Osteocyte (in vitro differentiated cells): Measurements from ENCODE around the gene DTHD1. TPM values are rescaled to one million over a fixed set of nuclear protein-coding genes. Genes with fewer than 3 reads are reported as not detected.

ENCODE experiments used
- DNase-seq: peaks from one replicate; pipeline ENCODE4 v3.0.0; 2021; ENCODE audit warnings: mixed read lengths; ENCODE audit not compliant: unreplicated experiment; ENCODE audit errors: extremely low spot score
- H3K27ac Mint-ChIP-seq: one replicate; pipeline ENCODE4 v1.8.0; 2021; ENCODE audit warnings: mild to moderate bottlenecking, mixed read lengths; ENCODE audit not compliant: unreplicated experiment
- H3K27me3 Mint-ChIP-seq: one replicate; pipeline ENCODE4 v1.8.0; 2021; ENCODE audit warnings: mixed read lengths; ENCODE audit not compliant: unreplicated experiment
- H3K36me3 Mint-ChIP-seq: one replicate; pipeline ENCODE4 v1.8.0; 2021; ENCODE audit warnings: mixed read lengths; ENCODE audit not compliant: unreplicated experiment
- H3K4me1 Mint-ChIP-seq: one replicate; pipeline ENCODE4 v1.8.0; 2021; ENCODE audit warnings: mixed read lengths; ENCODE audit not compliant: unreplicated experiment
- H3K4me3 Mint-ChIP-seq: one replicate; pipeline ENCODE4 v1.8.0; 2021; ENCODE audit warnings: mild to moderate bottlenecking, moderate library complexity, mixed read lengths; ENCODE audit not compliant: unreplicated experiment
- H3K9me3 Mint-ChIP-seq: one replicate; pipeline ENCODE4 v1.8.0; 2021; ENCODE audit warnings: mixed read lengths; ENCODE audit not compliant: unreplicated experiment
- CTCF ChIP-seq: fragments of 200-600 bp; sonication (generic); IDR thresholded peaks from 2 replicates; pipeline ENCODE4 v1.5.0; 2021; ENCODE audit warnings: antibody characterized with exemption, mild to moderate bottlenecking, moderate library complexity
- total RNA-seq: library from RNA; stranded (reverse); gene quantifications from 2 replicates; pipeline ENCODE4 v1.2.1, GENCODE V29; 2021

Gene DTHD1
- total RNA-seq, 1 donor from 2014 or later: not detected

DNA sequence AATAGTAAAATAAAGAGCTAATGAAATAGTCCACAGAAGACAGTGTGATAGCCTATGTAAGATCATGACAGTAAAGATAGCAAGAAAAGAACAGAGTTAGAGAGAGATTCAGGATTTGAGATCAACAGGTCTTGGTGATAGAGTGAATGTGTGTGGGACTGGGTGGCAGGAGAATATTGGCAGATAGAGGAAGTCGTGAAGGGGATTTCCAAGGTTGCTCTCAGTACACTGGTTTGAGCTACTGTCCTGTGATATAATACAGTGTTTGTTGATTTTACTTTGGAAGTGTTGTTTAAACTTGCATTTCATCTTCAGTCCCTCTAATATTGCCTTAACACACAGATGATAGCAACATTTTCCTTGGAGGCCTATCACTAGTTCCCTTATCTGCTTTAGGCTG lies 44.1 kb downstream of the DTHD1 start:
- Mint-ChIP-seq H3K36me3 (no peaks in the 10 kb centered on the region), H3K9me3 (no peaks in the 10 kb centered on the region), H3K27me3 (no peaks in the 10 kb centered on the region), H3K4me3 (no peak overlapping the region), H3K27ac (no peak overlapping the region), H3K4me1 (peaks cover 5% of the 10 kb centered on the region)
- no peak for TF ChIP-seq CTCF
- DNase-seq: no peak

GRCh38 chr4:36325926-36326325 lies 44.5 kb downstream of the DTHD1 start:
- Mint-ChIP-seq H3K27me3 (no peaks in the 10 kb centered on the region), H3K9me3 (no peaks in the 10 kb centered on the region), H3K27ac (no peak overlapping the region), H3K4me3 (no peak overlapping the region), H3K4me1 (peaks cover 5% of the 10 kb centered on the region), H3K36me3 (no peaks in the 10 kb centered on the region)
- no peak for DNase-seq
- TF ChIP-seq CTCF: no peak

DNA sequence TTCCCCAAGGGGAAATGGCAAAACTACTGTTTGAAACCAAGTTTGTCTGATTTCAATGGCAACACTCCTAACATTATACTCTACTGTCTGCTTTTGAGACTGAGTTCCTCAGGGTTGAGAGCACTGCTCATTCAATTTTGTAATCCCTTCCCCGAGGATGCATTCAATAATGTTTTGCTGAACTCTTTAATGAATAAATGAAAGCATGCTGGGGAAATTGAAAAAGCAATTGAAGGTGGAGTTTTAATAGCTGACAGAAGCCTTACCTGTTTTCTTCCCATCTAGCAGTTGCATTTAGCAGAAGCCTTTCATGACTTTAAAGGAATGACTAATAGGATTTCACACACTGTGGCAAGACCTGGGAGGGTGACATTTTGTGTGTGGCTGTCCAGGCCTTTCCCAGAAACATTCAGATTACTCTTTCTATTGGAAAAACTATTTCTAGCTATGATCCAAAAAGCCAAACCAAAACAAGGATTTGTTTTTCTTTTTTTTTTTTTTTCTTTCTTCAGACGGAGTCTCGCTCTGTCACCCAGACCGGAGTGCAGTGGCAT lies 45.1 kb downstream of the DTHD1 start:
- H3K9me3 Mint-ChIP-seq: no peaks in the 10 kb centered on the region

DNA sequence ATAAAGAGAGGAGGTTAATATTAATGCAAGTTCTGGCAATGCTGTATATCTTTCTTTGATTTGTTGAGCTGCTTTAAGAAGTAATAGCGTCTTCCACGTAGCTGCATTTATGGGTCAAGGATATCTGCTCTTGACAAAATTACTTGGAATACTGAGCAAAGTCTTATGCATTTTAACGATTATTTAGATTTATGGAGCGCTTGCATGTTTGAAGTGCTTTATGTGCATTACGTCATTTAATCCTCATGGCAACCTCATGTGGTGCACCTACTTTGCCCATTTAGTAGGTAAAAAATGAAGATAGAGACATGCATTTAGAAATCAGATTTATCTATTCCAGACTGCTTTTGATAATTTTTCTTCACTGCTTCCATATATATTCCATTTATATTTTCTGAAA lies 46.0 kb downstream of the DTHD1 start:
- Mint-ChIP-seq H3K36me3 (no peaks in the 10 kb centered on the region), H3K4me1 (peaks cover 5% of the 10 kb centered on the region), H3K9me3 (no peaks in the 10 kb centered on the region), H3K27ac (no peak overlapping the region), H3K4me3 (no peak overlapping the region), H3K27me3 (no peaks in the 10 kb centered on the region)
- no peak for DNase-seq
- TF ChIP-seq CTCF: no peak

More for the DNA sequence above, 45.1 kb downstream of the DTHD1 start:
- no peak for DNase-seq
- H3K4me3 Mint-ChIP-seq: no peak overlapping the region
- no peaks in the 10 kb centered on the region for H3K27me3 Mint-ChIP-seq
- no peaks in the 10 kb centered on the region for H3K36me3 Mint-ChIP-seq
- TF ChIP-seq CTCF: no peak
- H3K4me1 Mint-ChIP-seq: peaks cover 5% of the 10 kb centered on the region
- no peak overlapping the region for H3K27ac Mint-ChIP-seq

- Mint-ChIP-seq H3K27me3 (no peaks in the 10 kb centered on the region), H3K9me3 (no peaks in the 10 kb centered on the region), H3K4me3 (no peak overlapping the region), H3K4me1 (peaks cover 2% of the 10 kb centered on the region), H3K27ac (no peak overlapping the region), H3K36me3 (no peaks in the 10 kb centered on the region)
- DNase-seq: no peak
- TF ChIP-seq CTCF: no peak
These were observed 46.7 kb downstream of the DTHD1 start for GRCh38 chr4:36328130-36328529.
